HepG2 (cell line): Measurements from ENCODE around the gene PEX3. TPM values are rescaled to one million over a fixed set of nuclear protein-coding genes. Genes with fewer than 3 reads are reported as not detected.

Experiments used
- KLF12 ChIP-seq: sonication (generic); formaldehyde crosslinking; IDR thresholded peaks from 2 replicates; pipeline ENCODE4 v1.4.0; 2020; ENCODE audit warnings: missing genetic modification reagents, borderline replicate concordance
- NCOA5 ChIP-seq: sonication (generic); formaldehyde crosslinking; IDR thresholded peaks from 2 replicates; pipeline ENCODE4 v1.4.0; 2020; ENCODE audit warnings: missing genetic modification reagents
- NR3C1 ChIP-seq: sonication (generic); formaldehyde crosslinking; IDR thresholded peaks from 2 replicates; pipeline ENCODE4 v1.4.0; 2020; ENCODE audit warnings: missing genetic modification reagents
- SOX6 ChIP-seq, 2 experiments: fragments of 450-650 bp in 1 of 2; sonication (generic) in 1 of 2; formaldehyde crosslinking in 1 of 2; IDR thresholded peaks; 2 replicates each; pipeline versions ENCODE4 v1.4.0 to v1.6.1; 2017 to 2020; ENCODE audit warnings: antibody characterized with exemption in 1 of 2, mild to moderate bottlenecking in 1 of 2, missing genetic modification reagents in 1 of 2
- SPEN ChIP-seq: sonication (generic); formaldehyde crosslinking; IDR thresholded peaks from 2 replicates; pipeline ENCODE4 v1.5.1; 2020; ENCODE audit warnings: low read depth, mild to moderate bottlenecking, missing genetic modification reagents
- TEAD3 ChIP-seq: optimal IDR thresholded peaks from 2 replicates; pipeline ENCODE3; 2016; ENCODE audit warnings: borderline replicate concordance
- ZC3H4 ChIP-seq: sonication (generic); formaldehyde crosslinking; IDR thresholded peaks from 2 replicates; pipeline ENCODE4 v1.4.0; 2020; ENCODE audit warnings: missing genetic modification reagents, borderline replicate concordance
- ZNF101 ChIP-seq: sonication (generic); formaldehyde crosslinking; IDR thresholded peaks from 2 replicates; pipeline ENCODE4 v1.4.0; 2020; ENCODE audit warnings: mild to moderate bottlenecking, low read depth, missing genetic modification reagents, borderline replicate concordance
- ZNF138 ChIP-seq: sonication (generic); formaldehyde crosslinking; IDR thresholded peaks from 2 replicates; pipeline ENCODE4 v1.5.0; 2020; ENCODE audit warnings: mild to moderate bottlenecking, low read depth, missing genetic modification reagents
- ZNF329 ChIP-seq: sonication (generic); formaldehyde crosslinking; IDR thresholded peaks from 2 replicates; pipeline ENCODE4 v1.9.0; 2021; ENCODE audit warnings: low read depth, mild to moderate bottlenecking, missing genetic modification reagents
- ZNF777 ChIP-seq: sonication (generic); formaldehyde crosslinking; IDR thresholded peaks from 2 replicates; pipeline ENCODE4 v1.4.0; 2020; ENCODE audit warnings: missing genetic modification reagents
- polyA plus RNA-seq, 8 experiments: library from polyadenylated mRNA; depleted of rRNA in 3 of 8; stranded (reverse) in 7 of 8; unstranded in 1 of 8; fragments of >200 nt; fragmentation: Illumina TruSeq in 4 of 8; extraction: Trizol in 4 of 8; gene quantifications; 2 replicates each; pipeline versions ENCODE4 v1.2.1 to v1.2.3, GENCODE V29; 2011 to 2016; ENCODE audit warnings: low read depth in 4 of 8, missing spikeins in 1 of 8, mixed read lengths in 1 of 8; ENCODE audit not compliant: insufficient read depth in 1 of 8
- total RNA-seq, 5 experiments: library from RNA; depleted of rRNA; stranded (reverse); fragments of >200 nt; fragmentation: Illumina TruSeq; extraction: Trizol; gene quantifications; 2 replicates each; pipeline ENCODE4 v1.2.3, GENCODE V29; 2016; ENCODE audit warnings: low read depth in 1 of 5
- TF ChIP-seq, protein P1 (sequence below): sonication (generic); formaldehyde crosslinking; IDR thresholded peaks from 2 replicates; pipeline ENCODE4 v1.5.1; 2020; ENCODE audit warnings: missing genetic modification reagents, mild to moderate bottlenecking, borderline replicate concordance
- TF ChIP-seq, protein P2 (sequence below): sonication (generic); formaldehyde crosslinking; IDR thresholded peaks from 2 replicates; pipeline ENCODE4 v1.4.0; 2020; ENCODE audit warnings: missing genetic modification reagents
- TF ChIP-seq, protein P3 (sequence below): IDR thresholded peaks from 2 replicates; pipeline ENCODE4 v1.6.1; 2016; ENCODE audit warnings: low read depth, control low read depth
- TF ChIP-seq, protein P4 (sequence below): sonication (generic); formaldehyde crosslinking; IDR thresholded peaks from 2 replicates; pipeline ENCODE4 v1.4.0; 2020; ENCODE audit warnings: missing genetic modification reagents
- TF ChIP-seq, protein P5 (sequence below): IDR thresholded peaks from 2 replicates; pipeline ENCODE4 v1.6.1; 2018; ENCODE audit warnings: missing genetic modification reagents, mild to moderate bottlenecking, missing compliant biosample characterization
- TF ChIP-seq, protein P6 (sequence below): conservative IDR thresholded peaks from 2 replicates; pipeline ENCODE4 v1.6.1; 2018; ENCODE audit warnings: missing genetic modification reagents

PEX3 gene
- total and polyA plus RNA-seq, 2 of the 13 experiments (the other 11 are each of a cell fraction or from before 2014, with no cell fraction given), result 30.9 to 40.8 TPM

DNA sequence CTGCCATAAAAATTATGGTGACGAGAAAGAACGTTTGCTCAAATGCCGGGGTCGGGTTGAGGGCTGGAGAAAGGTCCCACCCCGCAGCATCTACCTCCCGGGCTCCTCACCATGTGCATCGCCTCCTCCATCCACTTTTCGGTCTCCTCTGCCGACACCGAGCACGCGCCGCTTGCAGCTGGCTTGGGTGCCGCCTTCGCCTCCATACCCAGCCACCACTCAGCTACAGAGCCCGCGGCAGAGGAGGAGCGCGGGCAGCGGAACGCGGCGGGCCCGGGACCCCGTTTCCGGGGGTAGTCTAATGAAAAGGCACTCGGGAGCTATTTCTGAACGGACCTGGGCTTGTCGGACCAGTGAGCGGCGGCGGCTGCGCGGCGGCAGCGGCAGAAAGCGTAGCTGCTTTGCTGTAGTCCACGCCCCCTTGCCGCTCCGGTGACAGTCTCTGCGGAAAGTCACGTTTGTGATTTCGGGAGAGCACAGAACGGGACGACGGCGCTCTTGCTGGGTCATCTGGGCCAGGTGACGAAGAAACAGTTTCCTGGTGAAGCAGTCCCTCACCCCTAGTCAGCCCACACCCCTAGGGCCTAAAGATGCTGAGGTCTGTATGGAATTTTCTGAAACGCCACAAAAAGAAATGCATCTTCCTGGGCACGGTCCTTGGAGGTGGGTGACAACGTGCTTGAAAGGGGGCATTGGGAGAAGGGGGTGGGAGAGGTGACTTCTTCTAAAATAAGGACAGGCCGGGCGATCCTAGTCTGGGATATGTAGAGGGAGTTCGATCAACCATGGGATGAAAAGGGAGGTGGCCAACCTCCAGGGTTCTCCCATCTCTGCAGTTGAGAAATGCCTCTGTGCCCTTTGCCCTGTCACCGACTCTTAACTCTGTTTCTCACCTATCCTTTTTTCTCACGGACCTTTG is at the start of gene PEX3, which contains the start of gene ADAT2 (continued):
- TF ChIP-seq, protein P1, sequence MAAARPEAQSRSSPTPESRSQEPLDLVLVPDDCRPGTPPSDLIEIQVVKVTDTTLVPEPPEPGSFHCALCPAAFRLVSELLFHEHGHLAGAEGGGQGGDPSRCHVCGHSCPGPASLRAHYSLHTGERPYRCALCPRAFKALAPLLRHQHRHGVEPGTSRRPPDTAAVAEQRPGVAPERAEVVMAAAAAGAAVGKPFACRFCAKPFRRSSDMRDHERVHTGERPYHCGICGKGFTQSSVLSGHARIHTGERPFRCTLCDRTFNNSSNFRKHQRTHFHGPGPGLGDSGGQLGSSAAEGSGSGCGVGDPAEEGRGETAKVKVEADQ (CRISPR knock-in tag), result peak; percentile 99
- no peak for TF ChIP-seq ZNF101 (CRISPR knock-in tag)
- TF ChIP-seq, protein P2, sequence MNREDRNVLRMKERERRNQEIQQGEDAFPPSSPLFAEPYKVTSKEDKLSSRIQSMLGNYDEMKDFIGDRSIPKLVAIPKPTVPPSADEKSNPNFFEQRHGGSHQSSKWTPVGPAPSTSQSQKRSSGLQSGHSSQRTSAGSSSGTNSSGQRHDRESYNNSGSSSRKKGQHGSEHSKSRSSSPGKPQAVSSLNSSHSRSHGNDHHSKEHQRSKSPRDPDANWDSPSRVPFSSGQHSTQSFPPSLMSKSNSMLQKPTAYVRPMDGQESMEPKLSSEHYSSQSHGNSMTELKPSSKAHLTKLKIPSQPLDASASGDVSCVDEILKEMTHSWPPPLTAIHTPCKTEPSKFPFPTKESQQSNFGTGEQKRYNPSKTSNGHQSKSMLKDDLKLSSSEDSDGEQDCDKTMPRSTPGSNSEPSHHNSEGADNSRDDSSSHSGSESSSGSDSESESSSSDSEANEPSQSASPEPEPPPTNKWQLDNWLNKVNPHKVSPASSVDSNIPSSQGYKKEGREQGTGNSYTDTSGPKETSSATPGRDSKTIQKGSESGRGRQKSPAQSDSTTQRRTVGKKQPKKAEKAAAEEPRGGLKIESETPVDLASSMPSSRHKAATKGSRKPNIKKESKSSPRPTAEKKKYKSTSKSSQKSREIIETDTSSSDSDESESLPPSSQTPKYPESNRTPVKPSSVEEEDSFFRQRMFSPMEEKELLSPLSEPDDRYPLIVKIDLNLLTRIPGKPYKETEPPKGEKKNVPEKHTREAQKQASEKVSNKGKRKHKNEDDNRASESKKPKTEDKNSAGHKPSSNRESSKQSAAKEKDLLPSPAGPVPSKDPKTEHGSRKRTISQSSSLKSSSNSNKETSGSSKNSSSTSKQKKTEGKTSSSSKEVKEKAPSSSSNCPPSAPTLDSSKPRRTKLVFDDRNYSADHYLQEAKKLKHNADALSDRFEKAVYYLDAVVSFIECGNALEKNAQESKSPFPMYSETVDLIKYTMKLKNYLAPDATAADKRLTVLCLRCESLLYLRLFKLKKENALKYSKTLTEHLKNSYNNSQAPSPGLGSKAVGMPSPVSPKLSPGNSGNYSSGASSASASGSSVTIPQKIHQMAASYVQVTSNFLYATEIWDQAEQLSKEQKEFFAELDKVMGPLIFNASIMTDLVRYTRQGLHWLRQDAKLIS (CRISPR knock-in tag), result peak; percentile 81; the same call in 1 of the 2 replicates
- TF ChIP-seq ZC3H4, result 0 out of 2 replicates have a peak, but pooled peaks have one; percentile 31
- TF ChIP-seq KLF12, result peak; percentile 98
- TF ChIP-seq TEAD3, result peak; percentile 82
- TF ChIP-seq, protein P3, sequence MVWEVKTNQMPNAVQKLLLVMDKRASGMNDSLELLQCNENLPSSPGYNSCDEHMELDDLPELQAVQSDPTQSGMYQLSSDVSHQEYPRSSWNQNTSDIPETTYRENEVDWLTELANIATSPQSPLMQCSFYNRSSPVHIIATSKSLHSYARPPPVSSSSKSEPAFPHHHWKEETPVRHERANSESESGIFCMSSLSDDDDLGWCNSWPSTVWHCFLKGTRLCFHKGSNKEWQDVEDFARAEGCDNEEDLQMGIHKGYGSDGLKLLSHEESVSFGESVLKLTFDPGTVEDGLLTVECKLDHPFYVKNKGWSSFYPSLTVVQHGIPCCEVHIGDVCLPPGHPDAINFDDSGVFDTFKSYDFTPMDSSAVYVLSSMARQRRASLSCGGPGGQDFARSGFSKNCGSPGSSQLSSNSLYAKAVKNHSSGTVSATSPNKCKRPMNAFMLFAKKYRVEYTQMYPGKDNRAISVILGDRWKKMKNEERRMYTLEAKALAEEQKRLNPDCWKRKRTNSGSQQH (CRISPR knock-in tag), result peak; percentile 98
- TF ChIP-seq NR3C1 (CRISPR knock-in tag), result no peak
- TF ChIP-seq, protein P4, sequence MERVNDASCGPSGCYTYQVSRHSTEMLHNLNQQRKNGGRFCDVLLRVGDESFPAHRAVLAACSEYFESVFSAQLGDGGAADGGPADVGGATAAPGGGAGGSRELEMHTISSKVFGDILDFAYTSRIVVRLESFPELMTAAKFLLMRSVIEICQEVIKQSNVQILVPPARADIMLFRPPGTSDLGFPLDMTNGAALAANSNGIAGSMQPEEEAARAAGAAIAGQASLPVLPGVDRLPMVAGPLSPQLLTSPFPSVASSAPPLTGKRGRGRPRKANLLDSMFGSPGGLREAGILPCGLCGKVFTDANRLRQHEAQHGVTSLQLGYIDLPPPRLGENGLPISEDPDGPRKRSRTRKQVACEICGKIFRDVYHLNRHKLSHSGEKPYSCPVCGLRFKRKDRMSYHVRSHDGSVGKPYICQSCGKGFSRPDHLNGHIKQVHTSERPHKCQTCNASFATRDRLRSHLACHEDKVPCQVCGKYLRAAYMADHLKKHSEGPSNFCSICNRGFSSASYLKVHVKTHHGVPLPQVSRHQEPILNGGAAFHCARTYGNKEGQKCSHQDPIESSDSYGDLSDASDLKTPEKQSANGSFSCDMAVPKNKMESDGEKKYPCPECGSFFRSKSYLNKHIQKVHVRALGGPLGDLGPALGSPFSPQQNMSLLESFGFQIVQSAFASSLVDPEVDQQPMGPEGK (CRISPR knock-in tag), result peak; percentile 77
- peak; percentile 99 for TF ChIP-seq SPEN (CRISPR knock-in tag)
- TF ChIP-seq, protein P5, sequence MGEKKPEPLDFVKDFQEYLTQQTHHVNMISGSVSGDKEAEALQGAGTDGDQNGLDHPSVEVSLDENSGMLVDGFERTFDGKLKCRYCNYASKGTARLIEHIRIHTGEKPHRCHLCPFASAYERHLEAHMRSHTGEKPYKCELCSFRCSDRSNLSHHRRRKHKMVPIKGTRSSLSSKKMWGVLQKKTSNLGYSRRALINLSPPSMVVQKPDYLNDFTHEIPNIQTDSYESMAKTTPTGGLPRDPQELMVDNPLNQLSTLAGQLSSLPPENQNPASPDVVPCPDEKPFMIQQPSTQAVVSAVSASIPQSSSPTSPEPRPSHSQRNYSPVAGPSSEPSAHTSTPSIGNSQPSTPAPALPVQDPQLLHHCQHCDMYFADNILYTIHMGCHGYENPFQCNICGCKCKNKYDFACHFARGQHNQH (CRISPR knock-in tag), result peak; percentile 99
- TF ChIP-seq, protein P6, sequence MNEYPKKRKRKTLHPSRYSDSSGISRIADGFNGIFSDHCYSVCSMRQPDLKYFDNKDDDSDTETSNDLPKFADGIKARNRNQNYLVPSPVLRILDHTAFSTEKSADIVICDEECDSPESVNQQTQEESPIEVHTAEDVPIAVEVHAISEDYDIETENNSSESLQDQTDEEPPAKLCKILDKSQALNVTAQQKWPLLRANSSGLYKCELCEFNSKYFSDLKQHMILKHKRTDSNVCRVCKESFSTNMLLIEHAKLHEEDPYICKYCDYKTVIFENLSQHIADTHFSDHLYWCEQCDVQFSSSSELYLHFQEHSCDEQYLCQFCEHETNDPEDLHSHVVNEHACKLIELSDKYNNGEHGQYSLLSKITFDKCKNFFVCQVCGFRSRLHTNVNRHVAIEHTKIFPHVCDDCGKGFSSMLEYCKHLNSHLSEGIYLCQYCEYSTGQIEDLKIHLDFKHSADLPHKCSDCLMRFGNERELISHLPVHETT (CRISPR knock-in tag), result peak; percentile 98
- TF ChIP-seq NCOA5 (CRISPR knock-in tag), result no peak
- TF ChIP-seq ZNF777 (CRISPR knock-in tag), result peak; percentile 73
- TF ChIP-seq SOX6 (IDR thresholded peaks at IDR 0.05), result no peak
- peak; percentile 91 for TF ChIP-seq SOX6 (CRISPR knock-in tag; IDR thresholded peaks at IDR 0.05)
- peak; percentile 95 for TF ChIP-seq ZNF329 (CRISPR knock-in tag)
- no peak; the same call in 1 of the 2 replicates for TF ChIP-seq ZNF138 (CRISPR knock-in tag)
